ENCODE results near the gene SYNE1.

Gene SYNE1

DNA sequence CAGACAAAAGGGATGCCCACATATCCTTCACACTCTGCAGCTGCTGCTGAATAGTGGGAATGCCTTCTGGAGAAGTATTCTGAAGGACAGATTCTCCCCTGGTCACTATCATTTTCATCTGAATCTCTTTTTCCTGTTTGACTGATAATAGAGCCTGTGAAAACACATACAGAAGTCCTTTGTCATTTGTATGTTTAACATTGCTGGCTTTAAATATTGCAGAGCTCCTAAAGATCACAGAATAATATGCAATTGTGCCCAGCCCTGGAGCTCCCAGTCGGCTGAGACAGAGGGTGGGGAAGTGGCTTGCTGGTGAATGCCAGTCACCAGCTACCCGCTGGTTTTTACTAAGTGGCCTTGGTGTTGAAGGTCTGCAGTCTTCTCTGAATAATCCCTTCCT, 272.3 kb downstream of the SYNE1 start:
- in situ Hi-C loops (cut with MboI; ENCODE audit: low sequenced_read_pairs, unreplicated experiment) = no loop called here
- TF ChIP-seq, protein P1, sequence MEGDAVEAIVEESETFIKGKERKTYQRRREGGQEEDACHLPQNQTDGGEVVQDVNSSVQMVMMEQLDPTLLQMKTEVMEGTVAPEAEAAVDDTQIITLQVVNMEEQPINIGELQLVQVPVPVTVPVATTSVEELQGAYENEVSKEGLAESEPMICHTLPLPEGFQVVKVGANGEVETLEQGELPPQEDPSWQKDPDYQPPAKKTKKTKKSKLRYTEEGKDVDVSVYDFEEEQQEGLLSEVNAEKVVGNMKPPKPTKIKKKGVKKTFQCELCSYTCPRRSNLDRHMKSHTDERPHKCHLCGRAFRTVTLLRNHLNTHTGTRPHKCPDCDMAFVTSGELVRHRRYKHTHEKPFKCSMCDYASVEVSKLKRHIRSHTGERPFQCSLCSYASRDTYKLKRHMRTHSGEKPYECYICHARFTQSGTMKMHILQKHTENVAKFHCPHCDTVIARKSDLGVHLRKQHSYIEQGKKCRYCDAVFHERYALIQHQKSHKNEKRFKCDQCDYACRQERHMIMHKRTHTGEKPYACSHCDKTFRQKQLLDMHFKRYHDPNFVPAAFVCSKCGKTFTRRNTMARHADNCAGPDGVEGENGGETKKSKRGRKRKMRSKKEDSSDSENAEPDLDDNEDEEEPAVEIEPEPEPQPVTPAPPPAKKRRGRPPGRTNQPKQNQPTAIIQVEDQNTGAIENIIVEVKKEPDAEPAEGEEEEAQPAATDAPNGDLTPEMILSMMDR (IDR thresholded peaks at IDR 0.05; ENCODE audit: borderline replicate concordance, control extremely low read depth, extremely low read depth, insufficient read depth, missing control alignments) = no peak
- no peak for DNase-seq (ENCODE audit: low spot score)

DNA sequence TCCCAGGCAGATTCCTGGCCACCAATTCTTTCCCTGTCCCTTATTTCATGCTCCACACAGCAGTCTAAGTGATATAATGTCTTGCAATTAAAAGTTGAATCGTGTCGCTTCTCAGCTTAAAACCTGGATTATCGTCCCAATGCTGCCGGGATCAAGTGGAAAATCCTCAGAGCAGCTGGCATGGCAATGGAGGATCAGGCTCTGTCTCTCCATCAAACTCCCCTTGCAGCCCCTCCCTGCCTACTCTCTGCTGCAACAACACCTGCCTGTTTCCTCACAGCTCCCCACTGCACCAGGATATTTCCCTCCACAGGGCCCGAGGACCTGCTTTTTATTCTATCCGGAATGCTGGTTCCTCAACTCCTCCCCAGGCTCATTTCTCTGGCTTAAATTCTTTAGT, 277.1 kb downstream of the SYNE1 start:
- in situ Hi-C loops (cut with MboI; ENCODE audit: low sequenced_read_pairs, unreplicated experiment) = no loop called here
- TF ChIP-seq, protein P1 (IDR thresholded peaks at IDR 0.05; ENCODE audit: borderline replicate concordance, control extremely low read depth, extremely low read depth, insufficient read depth, missing control alignments) = no peak

DNA sequence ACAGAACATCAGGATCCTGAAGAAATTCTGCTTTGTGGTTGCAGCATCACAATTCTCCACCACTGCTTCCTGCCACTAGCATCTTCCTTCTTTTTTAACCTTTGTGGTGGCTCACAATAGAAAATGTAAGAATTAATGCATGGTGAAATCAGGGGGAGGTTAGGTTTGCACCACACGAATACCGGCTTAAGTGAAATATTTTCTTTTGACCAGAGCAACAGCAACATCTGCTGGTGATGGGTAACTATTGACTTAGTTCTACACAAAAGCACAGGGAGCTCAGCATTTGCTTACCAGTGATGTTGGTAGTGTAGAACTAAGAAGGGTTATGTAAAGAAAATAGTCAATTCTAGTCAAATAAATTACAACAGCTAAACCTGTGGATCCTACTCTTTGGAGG, 280.5 kb downstream of the SYNE1 start:
- DNase-seq (ENCODE audit: low spot score) = peak; percentile 40
- TF ChIP-seq, protein P1 (IDR thresholded peaks at IDR 0.05; ENCODE audit: borderline replicate concordance, control extremely low read depth, extremely low read depth, insufficient read depth, missing control alignments) = peak; percentile 26

More for the DNA sequence above, 277.1 kb downstream of the SYNE1 start:
- DNase-seq (ENCODE audit: low spot score) = no peak

DNA sequence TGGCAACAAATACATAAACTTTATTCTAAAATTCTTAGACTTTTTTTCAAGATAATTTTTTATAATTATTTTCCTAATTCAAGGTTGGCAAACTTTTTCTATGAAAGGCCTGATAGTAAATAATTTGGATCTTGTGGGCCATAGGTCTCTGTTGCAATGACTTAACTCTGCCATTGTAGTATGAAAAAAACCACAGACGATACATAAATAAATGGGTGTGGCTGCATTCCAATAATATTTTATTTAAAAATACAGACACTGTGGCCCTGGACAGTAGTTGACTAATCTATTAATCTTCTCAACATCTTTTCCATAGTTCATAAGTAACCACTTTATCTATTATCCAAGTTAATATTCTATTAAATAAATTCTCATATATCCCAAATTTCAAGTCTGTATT, 281.1 kb downstream of the SYNE1 start:
- TF ChIP-seq, protein P1 (IDR thresholded peaks at IDR 0.05; ENCODE audit: borderline replicate concordance, control extremely low read depth, extremely low read depth, insufficient read depth, missing control alignments) = no peak
- in situ Hi-C loops (cut with MboI; ENCODE audit: low sequenced_read_pairs, unreplicated experiment) = no loop called here

More for the DNA sequence above, 280.5 kb downstream of the SYNE1 start:
- in situ Hi-C loops (cut with MboI; ENCODE audit: low sequenced_read_pairs, unreplicated experiment) = no loop called here

DNA sequence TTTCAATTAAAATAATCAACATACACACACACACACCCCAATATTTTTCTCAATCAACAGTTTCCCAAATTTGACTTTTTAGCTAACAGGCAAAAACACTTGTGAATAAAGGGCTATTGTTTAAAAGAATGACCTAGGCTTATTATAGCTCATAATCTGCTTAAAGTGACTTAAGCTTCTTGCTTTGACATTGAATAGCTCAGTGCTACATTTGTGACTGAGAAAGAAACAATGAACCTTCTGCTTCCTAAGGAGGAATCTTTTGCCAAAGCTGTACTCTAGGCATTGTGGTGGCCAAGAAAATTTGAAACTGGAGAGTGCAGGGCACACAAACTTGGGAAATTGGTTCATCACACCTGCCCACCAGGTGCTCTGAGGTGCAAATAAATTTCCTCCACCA, 282.0 kb downstream of the SYNE1 start:
- TF ChIP-seq, protein P1 (IDR thresholded peaks at IDR 0.05; ENCODE audit: borderline replicate concordance, control extremely low read depth, extremely low read depth, insufficient read depth, missing control alignments) = no peak
- DNase-seq (ENCODE audit: low spot score) = no peak
- in situ Hi-C loops (cut with MboI; ENCODE audit: low sequenced_read_pairs, unreplicated experiment) = no loop called here

More for the DNA sequence above, 281.1 kb downstream of the SYNE1 start:
- DNase-seq (ENCODE audit: low spot score) = no peak

DNA sequence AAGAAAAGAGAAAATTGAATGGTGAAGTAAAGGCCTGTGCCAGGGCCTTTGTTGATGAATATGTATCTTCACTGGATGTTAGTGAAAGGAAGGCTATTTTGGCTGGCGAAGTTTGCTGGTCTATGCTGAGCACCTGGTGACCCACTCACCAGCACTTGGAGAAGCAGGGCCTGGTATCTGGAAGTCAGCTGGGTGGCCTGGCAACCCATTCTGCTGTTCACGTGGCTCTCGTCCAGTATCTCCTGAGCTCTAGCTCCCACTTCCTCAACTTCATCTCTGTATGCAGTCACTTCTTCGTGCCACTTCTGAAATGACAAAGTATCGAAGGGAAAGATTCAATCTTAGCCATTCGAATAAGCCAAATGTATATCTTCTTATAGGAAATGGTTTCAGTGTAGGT, 283.7 kb downstream of the SYNE1 start:
- in situ Hi-C loops (cut with MboI; ENCODE audit: low sequenced_read_pairs, unreplicated experiment) = no loop called here
- no peak for DNase-seq (ENCODE audit: low spot score)
- TF ChIP-seq, protein P1 (IDR thresholded peaks at IDR 0.05; ENCODE audit: borderline replicate concordance, control extremely low read depth, extremely low read depth, insufficient read depth, missing control alignments) = no peak

DNA sequence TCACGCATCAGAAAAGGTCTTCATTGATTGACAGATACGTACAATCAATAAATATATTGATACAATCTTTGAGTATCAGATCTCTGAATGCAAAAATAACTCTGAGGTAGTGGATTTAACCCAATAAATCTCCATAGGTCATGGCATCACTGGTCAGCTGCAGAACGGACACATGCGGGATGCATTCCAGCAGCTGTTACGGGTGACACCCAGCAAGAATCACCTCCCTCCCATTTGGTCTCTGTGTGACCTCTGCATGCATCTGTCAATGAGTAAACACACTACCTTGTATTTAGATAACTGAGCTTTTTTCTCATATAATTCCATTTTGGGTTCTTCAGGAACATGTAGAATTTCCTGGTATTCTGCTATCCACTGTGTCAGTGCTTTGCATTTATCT, 285.4 kb downstream of the SYNE1 start:
- TF ChIP-seq, protein P1 (IDR thresholded peaks at IDR 0.05; ENCODE audit: borderline replicate concordance, control extremely low read depth, extremely low read depth, insufficient read depth, missing control alignments) = no peak
- no peak for DNase-seq (ENCODE audit: low spot score)
- in situ Hi-C loops (cut with MboI; ENCODE audit: low sequenced_read_pairs, unreplicated experiment) = no loop called here

Data from GM13976 (cell line).